Peyer's patch (tissue), 4 donors: ENCODE data around the gene KIF23. TPM values are rescaled to one million over a fixed set of nuclear protein-coding genes. Genes with fewer than 3 reads are reported as not detected.

ENCODE experiments used
- DNase-seq, 3 donors: peaks; one replicate each; pipeline ENCODE4 v3.0.0-alpha.2; 2017 to 2019
- H3K27ac ChIP-seq, 4 donors: fragments of 200-600 bp; sonication (generic); one replicate each; pipeline ENCODE4 v1.5.1; 2016 to 2019
- H3K27me3 ChIP-seq, 2 donors: fragments of 200-600 bp; sonication (generic); one replicate each; pipeline ENCODE4 v1.5.1; 2019
- H3K36me3 ChIP-seq, 3 donors: fragments of 200-600 bp; sonication (generic); one replicate each; pipeline ENCODE4 v1.5.1; 2016 to 2019
- H3K4me1 ChIP-seq, 4 donors: fragments of 200-600 bp; sonication (generic); one replicate each; pipeline ENCODE4 v1.5.1; 2016 to 2019
- H3K4me3 ChIP-seq, 4 donors: fragments of 200-600 bp; sonication (generic); 1 replicate in 3 of 4; 2 replicates in 1 of 4; pipeline ENCODE4 v1.5.1; 2016 to 2019; ENCODE audit warnings: mild to moderate bottlenecking in 1 of 4
- H3K9me3 ChIP-seq, 4 donors: fragments of 200-600 bp; sonication (generic); one replicate each; pipeline ENCODE4 v1.5.1; 2016 to 2019; ENCODE audit warnings: mild to moderate bottlenecking in 1 of 4
- CTCF ChIP-seq, 6 experiments: fragments of 450-650 bp in 4 of 6; fragments of 200-600 bp in 2 of 6; sonication (generic) in 1 of 6; IDR thresholded peaks; one replicate each; pipeline ENCODE4 v1.5.1; 2017 to 2019; ENCODE audit warnings: antibody characterized with exemption in 6 of 6, mild to moderate bottlenecking in 3 of 6, moderate library complexity in 1 of 6
- POLR2A ChIP-seq, 2 donors: fragments of 450-650 bp; IDR thresholded peaks; one replicate each; pipeline ENCODE4 v1.5.1; 2017; ENCODE audit warnings: antibody characterized with exemption in 2 of 2, mild to moderate bottlenecking in 2 of 2, moderate library complexity in 2 of 2
- total RNA-seq, 4 donors: library from RNA; depleted of rRNA; stranded (reverse); fragments of >200 nt; gene quantifications; one replicate each; pipeline ENCODE4 v1.1.0, GENCODE V29; 2016

KIF23 gene
- total RNA-seq, result 10 to 100 TPM in 1 of 4 donors, 1 to 10 TPM in 3; 2.2 to 33.8 (median 6.0) TPM

- peak; percentile 85 to 96 (median 95) for DNase-seq
- TF ChIP-seq CTCF (IDR thresholded peaks at IDR 0.05) (no peak), POLR2A (IDR thresholded peaks at IDR 0.05) (peak in 1 of 2 donors; percentile 22)
- Histone ChIP-seq H3K27ac (peak within 1 kb of the TSS; percentile 33 to 68 (median 52)), H3K9me3 (no peaks in the 10 kb centered on the region), H3K4me3 (peak within 1 kb of the TSS; percentile 68 to 85 (median 78)), H3K4me1 (peaks cover 0 to 6% (median 2%) of the 10 kb centered on the region in 4 donors), H3K36me3 (no peaks in the 10 kb centered on the region), H3K27me3 (no peaks in the 10 kb centered on the region)
Measured at GRCh38 chr15:69413822-69414700, at the start of gene KIF23. Gene KIF23, plus strand, starts transcription at chr15:69414349. Its CDS starts 117 bp downstream, at chr15:69414466.

- no peaks in the 10 kb centered on the region for H3K36me3 ChIP-seq
- TF ChIP-seq CTCF (IDR thresholded peaks at IDR 0.05) (no peak), POLR2A (IDR thresholded peaks at IDR 0.05) (no peak)
- H3K27ac ChIP-seq, result no peak overlapping the region
- DNase-seq, result peak in 1 of 3 donors; percentile 7
- H3K4me3 ChIP-seq, result no peak overlapping the region
- no peaks in the 10 kb centered on the region for H3K4me1 ChIP-seq
- no peaks in the 10 kb centered on the region for H3K27me3 ChIP-seq
- no peaks in the 10 kb centered on the region for H3K9me3 ChIP-seq
Measured at GRCh38 chr15:69367236-69367635, 46.9 kb upstream of the KIF23 start.

- no peaks in the 10 kb centered on the region for H3K36me3 ChIP-seq
- no peak overlapping the region for H3K4me3 ChIP-seq
- TF ChIP-seq POLR2A (IDR thresholded peaks at IDR 0.05), result no peak
- TF ChIP-seq CTCF (IDR thresholded peaks at IDR 0.05), result no peak
- no peaks in the 10 kb centered on the region for H3K9me3 ChIP-seq
- no peak for DNase-seq
- no peak overlapping the region for H3K27ac ChIP-seq
- H3K4me1 ChIP-seq, result no peaks in the 10 kb centered on the region
- no peaks in the 10 kb centered on the region for H3K27me3 ChIP-seq
Measured at GRCh38 chr15:69369631-69370030, 44.5 kb upstream of the KIF23 start.

- H3K9me3 ChIP-seq, result no peaks in the 10 kb centered on the region
- no peaks in the 10 kb centered on the region for H3K4me1 ChIP-seq
- DNase-seq, result no peak
- H3K4me3 ChIP-seq, result no peak overlapping the region
- no peak overlapping the region for H3K27ac ChIP-seq
- H3K36me3 ChIP-seq, result no peaks in the 10 kb centered on the region
- TF ChIP-seq POLR2A (IDR thresholded peaks at IDR 0.05), result no peak
- no peak for TF ChIP-seq CTCF (IDR thresholded peaks at IDR 0.05)
- no peaks in the 10 kb centered on the region for H3K27me3 ChIP-seq
Measured at GRCh38 chr15:69373406-69373805, 40.7 kb upstream of the KIF23 start.

- no peaks in the 10 kb centered on the region for H3K9me3 ChIP-seq
- H3K27me3 ChIP-seq, result no peaks in the 10 kb centered on the region
- H3K4me1 ChIP-seq, result no peaks in the 10 kb centered on the region
- TF ChIP-seq CTCF (IDR thresholded peaks at IDR 0.05), result no peak
- TF ChIP-seq POLR2A (IDR thresholded peaks at IDR 0.05), result no peak
- no peak overlapping the region for H3K4me3 ChIP-seq
- no peak for DNase-seq
- H3K36me3 ChIP-seq, result no peaks in the 10 kb centered on the region
- H3K27ac ChIP-seq, result no peak overlapping the region
Measured at GRCh38 chr15:69375151-69375790, 38.9 kb upstream of the KIF23 start.
